ENCODE data around the gene LYZL1.
"Not testable (repeated sequence)": the region's sequence is repeated elsewhere in the genome, so short reads cannot be mapped to it uniquely, and the experiment has no call there.

The LYZL1 gene

DNA sequence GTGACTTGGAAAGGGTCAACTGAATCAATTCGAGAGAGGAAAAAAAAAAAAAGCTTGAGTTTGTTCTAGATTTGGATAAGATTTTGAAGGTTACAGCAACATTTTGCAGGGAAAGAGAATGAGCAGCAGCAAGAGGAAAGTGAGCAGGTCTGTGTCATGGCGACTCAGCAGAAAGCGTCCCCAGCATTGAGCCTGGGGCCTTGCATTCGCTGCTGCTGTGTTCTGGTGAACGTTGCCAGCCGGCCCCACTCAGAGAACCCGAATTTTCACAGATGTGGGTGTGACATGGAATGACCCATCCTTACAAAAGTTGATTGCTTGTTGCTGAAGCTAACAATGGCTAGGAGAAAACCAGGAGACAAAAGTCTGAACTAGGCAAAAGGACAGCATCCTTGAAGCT, 21.6 kb downstream of the LYZL1 start:
- not testable (repeated sequence) for DNase-seq

DNA sequence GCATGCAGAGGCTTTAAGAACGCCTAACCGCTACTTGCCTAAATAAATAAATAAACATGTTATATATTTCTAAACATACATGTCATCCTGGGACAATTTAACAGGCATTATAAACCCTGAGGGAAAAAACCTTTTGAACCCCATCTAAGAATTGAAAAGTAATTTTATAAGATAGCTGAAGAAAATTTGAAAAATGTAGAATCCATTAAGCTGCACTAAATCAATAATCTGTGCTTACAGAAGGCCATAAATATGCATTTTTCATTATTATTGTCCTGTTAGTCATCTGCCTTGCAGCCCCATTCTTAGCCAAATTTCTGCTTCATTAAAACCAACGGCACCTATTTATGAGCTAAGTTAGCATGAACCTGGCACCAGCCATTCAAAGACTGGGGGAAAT, 24.2 kb downstream of the LYZL1 start:
- DNase-seq: no peak

DNA sequence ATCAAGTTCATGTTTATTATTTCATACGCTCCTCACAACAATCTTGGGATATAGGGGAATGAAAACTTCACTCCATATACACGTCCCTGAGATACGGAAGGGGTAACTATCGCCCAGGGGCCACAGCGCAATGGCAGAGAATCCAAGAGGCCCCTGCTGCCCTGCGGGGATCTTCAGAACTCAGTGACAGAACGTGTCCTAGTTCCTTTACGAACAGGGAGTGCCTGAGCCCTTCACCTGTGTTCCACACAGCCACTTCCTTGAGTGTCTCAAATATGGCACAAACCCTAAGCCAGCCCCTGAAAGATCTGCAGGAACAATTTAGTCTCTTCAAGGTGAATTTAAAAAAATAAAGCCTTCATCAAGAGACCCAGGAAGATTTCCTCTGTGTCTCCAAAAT, 25.9 kb downstream of the LYZL1 start:
- DNase-seq: no peak

DNA sequence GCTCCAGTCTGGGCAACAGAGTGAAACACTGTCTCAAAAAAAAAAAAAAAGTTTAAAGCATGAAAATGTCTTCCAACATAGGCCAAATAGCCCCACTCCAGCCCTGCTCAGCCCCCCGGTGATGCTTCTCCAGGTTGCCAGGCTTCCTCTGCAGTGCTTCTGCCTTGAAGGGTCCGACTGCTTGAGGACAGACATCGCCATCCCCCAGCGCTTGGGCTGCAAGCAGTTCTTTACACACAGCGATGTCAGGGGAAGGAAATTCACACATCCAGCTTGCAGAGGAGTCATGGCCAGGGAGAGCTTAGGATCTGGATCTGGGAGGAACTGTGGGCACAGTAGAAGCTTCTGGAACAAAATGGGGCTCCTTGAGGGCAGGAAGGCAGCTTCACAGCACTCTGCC, 26.9 kb downstream of the LYZL1 start:
- no peak for DNase-seq

DNA sequence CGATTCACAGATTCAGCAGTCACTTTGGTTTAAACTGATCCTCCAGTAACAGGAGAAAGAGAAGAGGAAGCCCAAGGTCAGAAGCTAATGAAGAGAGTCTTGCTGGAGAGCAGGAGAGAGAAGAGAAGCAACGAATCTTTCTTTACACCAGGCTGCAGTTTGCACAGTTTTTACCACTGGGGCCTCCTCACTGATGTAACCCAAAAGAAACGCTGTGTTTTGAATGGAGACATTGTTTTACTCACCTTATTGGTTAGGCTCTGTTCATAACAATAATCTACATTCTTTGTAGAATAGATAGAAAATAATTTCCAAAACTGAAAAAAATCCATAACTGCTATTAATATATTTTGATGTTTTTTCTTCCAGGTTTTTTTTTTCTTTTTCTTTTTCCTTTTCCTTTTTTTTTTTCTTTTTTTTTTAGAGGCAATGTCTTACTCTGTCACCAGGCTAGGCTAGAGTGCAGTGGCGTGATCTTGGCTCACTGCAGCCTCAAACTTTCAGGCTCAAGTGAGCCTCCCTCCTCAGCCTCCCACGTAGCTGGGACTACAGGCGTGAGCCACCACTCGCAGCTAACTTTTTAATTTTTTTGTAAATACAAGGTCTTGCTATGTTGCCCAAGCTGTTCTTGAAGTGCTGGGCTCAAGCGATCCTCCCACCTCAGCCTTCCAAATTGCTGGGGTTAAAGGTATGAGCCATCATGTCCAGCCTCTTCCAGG, 27.6 kb downstream of the LYZL1 start:
- DNase-seq: no peak

DNA sequence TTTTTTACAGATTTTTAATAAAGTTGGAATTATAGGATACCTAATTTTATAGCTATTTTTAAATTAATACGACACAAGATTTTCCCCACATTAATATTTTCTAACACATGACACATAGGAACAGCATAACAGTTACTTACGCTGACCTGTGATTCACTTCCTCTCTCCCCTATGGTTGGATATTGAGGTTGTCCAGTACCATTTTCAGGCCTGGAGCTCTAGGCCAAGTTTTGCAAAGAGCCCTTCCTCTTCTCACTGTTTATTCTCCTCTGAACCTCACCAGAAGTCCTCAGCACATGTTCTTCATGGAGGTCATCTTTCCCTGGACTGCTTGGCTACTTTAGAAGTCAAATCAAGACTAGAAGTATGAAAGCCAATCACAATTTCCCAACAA, 28.2 kb downstream of the LYZL1 start:
- DNase-seq: no peak

DNA sequence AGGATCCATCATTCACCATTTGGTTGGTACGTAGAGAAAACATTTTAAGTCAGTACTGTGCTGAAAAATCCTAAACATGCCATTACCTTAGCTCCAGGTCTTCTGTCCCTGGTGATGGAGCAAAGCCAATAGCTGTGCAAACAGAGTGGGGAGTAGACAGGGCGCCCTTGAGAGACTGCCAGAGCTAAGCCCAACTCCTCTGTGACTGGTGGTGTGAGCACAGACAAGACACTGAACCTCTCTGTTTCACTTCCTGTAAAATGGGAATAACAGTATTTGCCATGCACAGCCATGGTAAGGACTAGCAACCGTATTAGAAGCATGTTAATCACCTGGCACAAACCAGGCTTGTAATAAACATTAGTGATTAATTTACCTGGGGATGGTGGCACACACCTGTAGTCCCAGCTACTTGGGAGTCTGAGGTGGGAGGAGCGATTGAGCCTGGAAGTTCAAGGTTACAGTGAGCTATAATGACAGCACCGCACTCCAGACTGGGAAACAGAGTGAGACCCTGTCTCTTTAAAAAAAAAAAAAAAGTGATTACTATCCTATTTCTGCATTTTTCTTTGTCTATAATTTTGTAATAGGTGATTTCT, 28.7 kb downstream of the LYZL1 start:
- peak; percentile 24 for DNase-seq

DNA sequence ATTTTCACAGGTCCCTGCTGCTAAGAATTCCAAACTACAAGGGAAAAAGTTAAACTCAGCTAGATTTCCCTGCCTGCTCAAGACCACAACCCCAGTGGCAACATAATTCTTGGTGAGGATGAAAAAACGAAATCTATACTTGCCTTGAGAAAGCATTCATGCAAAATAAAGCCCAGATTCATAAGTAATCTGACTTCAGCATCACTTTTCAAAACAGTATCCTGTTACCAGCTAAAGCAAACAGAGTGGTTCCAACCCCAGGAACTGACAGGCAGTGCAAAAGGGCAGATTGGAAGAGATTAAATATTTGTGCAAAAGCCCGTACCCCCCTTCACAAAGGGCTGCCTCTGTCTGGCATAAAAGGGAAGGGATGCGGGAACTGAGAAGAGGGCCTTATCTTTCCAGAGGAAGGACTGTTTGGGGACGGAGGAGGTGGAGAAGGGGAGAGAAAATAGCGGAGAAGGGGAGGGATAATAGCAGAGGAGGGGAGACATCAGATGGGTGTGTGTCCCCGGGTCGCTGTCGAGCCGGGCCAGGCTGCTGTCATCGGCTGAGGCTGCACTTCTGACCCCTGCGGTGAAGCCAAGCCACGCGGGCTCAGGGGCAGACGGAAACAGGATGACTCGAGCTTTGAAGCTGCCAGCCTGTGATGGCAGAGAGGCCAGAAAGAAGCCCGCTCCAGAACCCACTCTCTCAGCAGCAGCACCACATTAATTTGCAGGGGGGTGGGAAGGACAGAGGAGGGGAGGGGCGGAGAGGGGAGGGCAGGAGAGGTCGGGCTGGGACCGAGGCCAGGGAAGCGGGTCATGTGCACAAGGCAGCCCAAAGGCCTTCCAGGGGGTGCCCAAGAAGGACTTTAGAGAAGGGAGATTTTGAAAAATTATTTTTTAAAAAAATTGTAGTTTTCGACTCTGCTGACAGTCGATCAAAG, 29.5 kb downstream of the LYZL1 start:
- peak; percentile 71 for DNase-seq

DNA sequence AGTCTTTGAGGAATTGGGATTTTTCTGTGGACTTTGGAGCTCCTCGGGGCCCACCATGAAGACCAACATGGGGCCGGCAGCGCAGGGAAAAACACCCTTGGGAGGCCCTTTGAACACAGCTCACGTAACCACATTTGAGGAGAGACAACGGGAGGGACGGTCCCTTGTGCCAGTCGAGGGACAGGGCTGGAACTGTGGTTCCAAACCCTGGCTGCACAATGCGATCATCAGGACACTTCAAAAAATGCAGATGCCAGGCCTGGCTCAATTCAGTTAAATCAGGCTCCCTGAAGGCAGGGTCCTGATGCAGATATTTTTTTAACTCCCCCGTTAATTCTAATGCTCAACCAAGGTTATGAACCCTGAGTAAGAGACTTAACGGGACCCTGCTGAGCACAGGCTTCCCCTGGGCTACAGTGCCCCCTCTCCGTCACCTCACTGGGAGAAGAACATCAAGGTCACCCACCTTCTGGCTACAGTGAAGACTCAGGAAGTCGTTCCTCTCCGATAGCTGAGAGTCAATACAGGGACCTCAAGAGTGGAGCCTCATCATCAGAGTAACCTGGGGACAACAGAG, 30.4 kb downstream of the LYZL1 start:
- no peak for DNase-seq

DNA sequence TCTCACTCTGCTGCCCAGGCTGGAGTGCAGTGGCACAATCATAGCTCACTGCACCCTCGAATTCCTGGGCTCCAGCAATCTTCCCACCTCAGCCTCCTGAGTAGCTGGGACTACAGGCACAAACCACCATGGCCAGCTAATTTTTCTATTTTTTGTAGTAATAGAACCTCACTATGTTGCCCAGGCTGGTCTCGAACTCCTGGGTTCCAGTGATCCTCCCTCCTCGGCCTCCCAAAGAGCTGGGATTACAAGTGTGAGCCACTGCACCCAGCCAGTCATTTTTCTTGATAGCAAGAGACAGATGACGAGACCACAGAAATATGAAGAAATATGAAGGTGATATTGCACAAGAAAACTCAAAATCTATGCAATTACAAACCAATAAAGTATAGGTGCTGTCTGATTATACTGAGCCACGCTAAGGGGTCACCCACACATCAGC, 31.8 kb downstream of the LYZL1 start:
- DNase-seq: not testable (repeated sequence)

DNA sequence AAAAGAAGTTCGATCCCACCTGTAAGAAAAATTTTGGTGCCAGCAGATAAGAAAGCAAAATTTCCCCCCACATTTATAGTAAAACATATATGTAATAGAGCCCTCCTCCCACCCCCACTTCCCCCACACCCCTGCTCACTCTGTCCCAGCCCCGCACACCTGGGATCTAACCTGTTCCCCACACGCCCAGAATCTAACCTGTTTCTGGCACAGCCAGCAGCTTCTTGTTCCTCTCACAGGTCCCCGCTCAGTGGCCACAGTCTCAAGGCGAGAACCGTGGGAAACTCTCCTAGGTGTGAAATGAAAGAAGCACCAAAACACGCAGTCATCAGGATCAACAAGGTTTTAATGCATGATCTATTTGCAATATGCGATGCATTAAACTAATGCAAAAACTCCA, 32.8 kb downstream of the LYZL1 start:
- no peak for DNase-seq

DNA sequence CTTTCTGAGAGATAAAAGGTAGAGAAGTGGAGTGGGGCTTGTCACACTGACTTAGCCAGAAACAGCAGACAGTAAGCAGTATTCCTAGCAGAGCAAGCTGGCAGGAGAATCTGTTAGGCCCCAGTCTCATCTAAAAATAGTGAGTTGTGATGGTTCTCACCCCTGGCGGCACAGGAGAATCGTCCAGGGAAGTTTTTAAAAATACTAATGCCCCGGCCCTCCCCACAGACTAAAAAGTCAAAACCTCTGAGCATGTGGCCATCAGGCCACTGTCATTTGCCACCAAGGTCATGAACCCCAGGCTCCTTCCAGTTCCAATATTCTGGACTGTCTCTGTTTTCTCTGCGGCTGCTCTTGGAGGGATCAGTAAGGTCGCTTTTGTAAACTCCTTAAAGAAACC, 34.0 kb downstream of the LYZL1 start:
- DNase-seq: no peak

DNA sequence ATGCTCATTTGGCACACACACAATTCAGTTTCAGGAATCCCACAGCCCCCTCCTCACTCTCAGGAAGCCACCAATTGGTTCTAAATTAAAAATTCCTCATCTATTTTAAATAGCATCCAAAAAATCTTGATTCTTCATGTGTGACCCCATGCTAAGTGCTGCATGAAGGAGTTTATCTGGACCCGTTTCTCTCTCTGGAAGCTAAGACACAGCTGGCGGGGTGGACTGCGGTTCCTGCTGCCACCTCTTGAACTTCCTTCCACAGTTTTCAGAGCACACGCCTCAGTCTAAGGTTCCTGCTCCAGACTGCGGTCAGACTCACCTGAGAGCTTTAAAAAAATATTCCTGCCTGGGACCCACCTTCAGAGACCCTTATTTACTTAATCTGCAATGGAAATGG, 34.5 kb downstream of the LYZL1 start:
- DNase-seq: no peak

DNA sequence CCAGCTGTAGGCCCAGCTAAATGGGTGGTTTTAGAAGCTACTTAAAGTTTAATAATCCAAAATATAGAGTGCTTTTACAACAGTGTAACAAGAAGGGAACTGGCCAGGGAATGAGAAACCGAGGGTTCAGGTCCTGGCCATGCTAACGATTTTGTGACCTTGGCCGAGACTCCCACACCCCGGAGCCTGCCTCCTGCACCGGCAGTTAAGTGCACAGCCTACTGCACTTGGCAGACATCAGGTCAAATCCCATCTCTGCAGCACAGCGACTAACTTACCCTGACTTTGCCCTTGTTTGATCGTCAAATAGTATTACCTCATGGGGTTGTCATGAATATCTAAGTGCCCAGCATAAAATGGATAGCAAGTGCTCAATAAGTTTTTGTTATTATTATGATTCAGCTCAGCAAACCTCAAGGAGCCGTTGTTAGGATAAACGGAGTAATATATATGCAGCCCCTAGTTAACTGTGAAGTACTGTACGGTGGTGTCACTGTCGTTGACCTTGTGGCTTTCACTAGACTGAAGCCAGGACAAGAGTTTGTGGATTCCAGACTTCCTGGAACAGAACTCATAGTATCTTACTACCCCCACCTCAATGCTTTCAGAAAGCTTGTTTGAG, 35.5 kb downstream of the LYZL1 start:
- peak; percentile 7 for DNase-seq

DNA sequence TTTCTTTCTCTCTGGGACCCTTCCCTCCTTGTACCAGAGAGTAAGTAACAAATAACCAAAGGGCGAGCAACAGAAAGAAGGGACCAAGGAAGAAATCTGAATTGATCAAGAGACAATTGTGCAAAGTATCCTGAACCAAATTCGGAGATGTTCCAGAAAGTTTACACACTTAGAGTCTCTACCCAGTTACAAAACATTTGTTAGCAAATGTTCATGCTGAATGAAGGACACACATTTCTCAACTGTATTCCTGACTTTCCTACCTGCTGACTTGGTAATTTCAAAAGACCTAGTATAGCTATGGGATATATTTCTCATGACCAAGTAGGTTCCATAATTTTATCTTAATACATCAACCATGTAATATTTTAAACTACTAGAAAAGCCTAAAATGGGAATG, 37.4 kb downstream of the LYZL1 start:
- DNase-seq: no peak

DNA sequence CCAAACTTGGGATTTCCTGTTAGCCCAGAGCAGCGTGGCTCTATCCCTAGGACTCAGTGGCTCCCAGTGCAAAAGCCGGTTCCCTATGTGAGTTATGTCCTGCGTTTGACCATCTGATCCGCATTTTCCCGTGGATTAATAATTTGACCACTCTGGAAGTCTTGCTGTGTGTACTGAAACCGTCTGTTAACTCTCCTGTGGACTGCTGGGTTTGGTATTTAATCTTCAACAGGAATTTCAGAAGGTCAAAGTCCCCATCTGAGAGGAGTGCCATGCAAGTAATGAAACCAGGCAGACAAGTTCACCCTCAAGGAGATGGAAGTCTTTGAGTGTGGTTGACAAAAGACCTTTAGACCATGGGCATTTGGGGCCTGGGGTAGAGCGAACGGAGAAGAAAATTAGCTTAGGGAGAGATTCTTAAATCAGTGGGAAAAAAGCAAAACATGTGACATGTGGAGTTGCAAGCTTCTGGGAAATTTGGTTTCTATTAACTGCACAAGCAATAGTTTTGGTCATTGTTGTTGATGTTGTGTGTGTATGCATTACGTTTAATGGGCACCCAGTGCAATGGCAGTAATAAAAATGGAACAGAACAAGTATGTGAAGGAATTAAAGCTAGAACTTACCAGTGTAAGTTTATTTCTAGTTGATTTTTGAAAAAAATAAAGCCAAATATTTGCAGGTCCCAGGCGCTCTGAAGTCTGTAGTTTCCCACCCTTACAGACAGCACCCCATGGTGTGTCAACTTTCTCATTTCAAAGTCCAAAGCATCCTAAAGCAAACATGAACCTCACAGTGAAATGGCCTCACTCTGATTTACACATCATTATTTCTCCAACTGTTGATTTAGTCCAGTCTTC, 38.2 kb downstream of the LYZL1 start:
- DNase-seq: no peak

DNA sequence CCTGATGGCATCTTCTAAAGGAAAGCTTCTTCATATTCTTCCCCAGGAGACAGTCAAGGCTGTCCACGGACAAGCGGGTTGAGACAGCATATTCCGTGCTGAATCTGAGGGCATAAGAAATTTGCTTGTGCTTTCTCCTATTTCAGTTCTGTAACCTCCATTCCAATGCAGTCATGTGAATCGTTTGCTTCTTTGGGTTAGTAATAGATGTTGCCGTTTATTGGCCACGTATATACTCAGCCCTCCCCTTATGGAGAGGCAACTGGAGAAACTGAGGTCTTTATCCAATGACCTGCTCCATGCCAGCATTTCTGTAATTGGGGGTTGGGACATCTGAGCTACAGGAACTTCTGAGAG, 38.9 kb downstream of the LYZL1 start:
- no peak for DNase-seq

DNA sequence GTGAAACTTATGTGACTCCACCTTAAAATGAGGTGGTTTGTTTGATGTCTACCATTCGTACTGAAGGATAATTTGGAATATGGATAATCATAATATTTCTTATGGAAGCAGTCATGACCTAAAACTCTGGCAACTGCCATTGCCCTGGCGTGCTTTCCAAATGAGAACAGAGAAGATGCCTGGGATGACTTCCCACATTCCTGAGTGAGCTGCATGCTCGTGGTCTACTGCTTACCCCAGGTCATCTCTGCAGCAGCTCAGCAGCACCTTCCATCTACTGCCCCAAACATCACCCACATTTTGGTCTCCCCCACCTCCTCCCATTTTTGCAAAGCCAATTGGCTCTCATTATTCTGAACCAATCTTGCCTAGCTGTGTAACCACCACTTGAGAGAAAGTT, 40.1 kb downstream of the LYZL1 start:
- DNase-seq: no peak

DNA sequence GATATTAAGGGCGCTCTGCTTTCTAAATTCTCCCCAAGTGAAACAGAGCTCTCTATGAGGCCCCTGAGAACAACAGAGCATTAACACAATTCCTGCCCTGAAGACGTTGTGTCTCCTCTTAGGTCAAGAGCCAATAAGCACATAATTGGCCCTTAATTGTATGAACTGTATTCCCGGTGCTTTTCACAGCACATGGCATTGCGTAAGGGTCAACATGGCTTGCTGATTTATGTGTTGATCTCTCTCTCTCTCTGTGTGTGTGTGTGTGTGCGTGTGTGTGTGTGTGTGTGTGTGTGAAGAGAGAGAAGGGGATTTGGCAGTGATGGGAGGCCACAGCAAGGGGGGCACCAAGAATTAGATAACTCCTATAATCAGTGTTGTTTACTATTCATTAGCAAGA, 40.5 kb downstream of the LYZL1 start:
- no peak for DNase-seq

DNA sequence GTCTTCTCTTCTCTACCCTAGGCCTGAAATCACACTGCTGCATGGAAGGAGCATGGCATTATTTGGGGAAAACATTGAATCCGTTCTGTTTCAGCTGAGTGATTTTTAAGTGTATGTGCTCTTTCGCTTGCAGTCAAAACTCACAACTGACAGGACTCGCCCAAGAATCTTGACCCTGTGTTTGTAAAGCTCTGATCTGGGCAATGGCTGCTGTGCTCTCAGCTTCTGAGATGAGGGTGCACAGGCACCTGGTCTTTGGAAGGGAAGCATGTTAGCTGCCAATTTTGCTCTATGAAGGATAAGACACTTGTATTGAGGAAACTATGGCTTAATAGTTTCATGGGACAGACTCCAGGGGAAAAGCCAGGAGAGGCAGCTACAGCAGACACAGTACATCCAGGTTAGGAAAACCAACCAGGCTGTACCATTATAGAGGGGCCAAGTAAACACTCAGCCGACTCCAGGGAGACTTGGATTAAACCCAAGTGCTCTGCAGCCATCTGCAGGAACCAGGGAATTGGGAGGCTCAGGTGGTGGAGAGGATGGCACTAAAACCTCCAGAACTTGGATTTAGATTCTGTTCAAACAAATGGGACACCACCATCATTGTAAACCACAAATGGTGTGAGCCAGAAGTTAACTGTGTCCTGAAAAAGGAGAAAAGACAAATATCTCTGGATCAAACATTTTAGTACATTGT, 43.3 kb downstream of the LYZL1 start:
- no peak for DNase-seq

DNA sequence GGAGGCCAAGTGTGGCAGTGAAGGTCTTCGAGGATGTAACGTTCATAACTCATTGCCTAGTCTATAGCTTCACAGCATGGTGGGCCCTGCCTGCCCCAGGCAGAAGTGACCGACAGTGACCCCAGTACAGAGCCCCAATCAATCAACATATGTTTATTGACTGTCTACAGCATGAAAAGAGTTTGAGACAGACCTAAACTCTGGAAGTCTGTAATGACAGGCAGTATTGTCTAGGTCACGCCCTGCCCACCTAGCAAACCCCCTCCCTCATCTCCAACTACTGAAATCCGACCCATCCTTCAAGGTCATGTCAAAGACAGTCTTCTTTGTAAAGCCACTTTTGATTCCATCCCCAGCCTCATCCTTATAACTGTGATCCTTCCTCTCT, 43.9 kb downstream of the LYZL1 start:
- no peak for DNase-seq

DNA sequence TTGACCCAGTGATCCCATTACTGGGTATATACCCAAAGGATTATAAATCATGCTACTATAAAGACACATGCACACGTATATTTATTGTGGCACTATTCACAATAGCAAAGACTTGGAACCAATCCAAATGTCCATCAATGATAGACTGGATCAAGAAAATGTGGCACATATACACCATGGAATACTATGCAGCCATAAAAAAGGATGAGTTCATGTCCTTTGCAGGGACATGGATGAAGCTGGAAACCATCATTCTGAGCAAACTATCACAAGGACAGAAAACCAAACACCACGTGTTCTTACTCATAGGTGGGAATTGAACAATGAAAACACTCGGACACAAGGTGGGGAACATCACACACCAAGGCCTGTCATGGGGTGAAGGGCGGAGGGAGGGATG, 48.7 kb downstream of the LYZL1 start:
- DNase-seq: not testable (repeated sequence)
